ENCODE data around the gene PGRMC2.
"Not testable (repeated sequence)": the region's sequence is repeated elsewhere in the genome, so short reads cannot be mapped to it uniquely, and the experiment has no call there.

The PGRMC2 gene

GRCh38 chr4:128265550-128265949, 22.1 kb downstream of the PGRMC2 start:
- not testable (repeated sequence) for DNase-seq

- not testable (repeated sequence) for DNase-seq
Observed at GRCh38 chr4:128259889-128260288, 27.7 kb downstream of the PGRMC2 start.

- not testable (repeated sequence) for DNase-seq
Observed at GRCh38 chr4:128258166-128258565, 29.4 kb downstream of the PGRMC2 start.

GRCh38 chr4:128256539-128256938, 31.1 kb downstream of the PGRMC2 start:
- no peak for DNase-seq

- DNase-seq = no peak
Observed at GRCh38 chr4:128255906-128256305, 31.7 kb downstream of the PGRMC2 start.

GRCh38 chr4:128249787-128250668, 37.6 kb downstream of the PGRMC2 start:
- no peak for DNase-seq

- no peak for DNase-seq
Observed at GRCh38 chr4:128247906-128248305, 39.7 kb downstream of the PGRMC2 start.

GRCh38 chr4:128245391-128245790, 42.2 kb downstream of the PGRMC2 start:
- not testable (repeated sequence) for DNase-seq

- DNase-seq = no peak
Observed at GRCh38 chr4:128244379-128244778, 43.2 kb downstream of the PGRMC2 start.

GRCh38 chr4:128242601-128243000, 45.0 kb downstream of the PGRMC2 start:
- DNase-seq = no peak

GRCh38 chr4:128241981-128242380, 45.6 kb downstream of the PGRMC2 start:
- no peak for DNase-seq

- DNase-seq = no peak
Observed at GRCh38 chr4:128241425-128241913, 46.1 kb downstream of the PGRMC2 start.

GRCh38 chr4:128241019-128241418, 46.6 kb downstream of the PGRMC2 start:
- no peak for DNase-seq

GRCh38 chr4:128234836-128235235, 52.8 kb downstream of the PGRMC2 start:
- no peak for DNase-seq

- DNase-seq = no peak
Observed at GRCh38 chr4:128232719-128233118, 54.9 kb downstream of the PGRMC2 start.

- DNase-seq = no peak
Observed at GRCh38 chr4:128228845-128229795, 58.5 kb downstream of the PGRMC2 start.

- DNase-seq = no peak
Observed at GRCh38 chr4:128227991-128228571, 59.5 kb downstream of the PGRMC2 start.

- no peak for DNase-seq
Observed at GRCh38 chr4:128225148-128225547, 62.5 kb downstream of the PGRMC2 start.

GRCh38 chr4:128221586-128221985, 66.0 kb downstream of the PGRMC2 start:
- no peak for DNase-seq

- no peak for DNase-seq
Observed at GRCh38 chr4:128220286-128221235, 67.1 kb downstream of the PGRMC2 start.

All from NCI-H1092 (cell line).